ENCODE measurements around the gene NPTXR. TPM values are rescaled to one million over a fixed set of nuclear protein-coding genes. Genes with fewer than 3 reads are reported as not detected.
A peak's percentile ranks its signal among the peaks of the same experiment; 100 is the strongest.

NPTXR gene
- total RNA-seq, 6 experiments from 2014 or later, result 0.18 to 0.68 (median 0.28) TPM

- ATAC-seq (no peak), DNase-seq (no peak)
- 22% methylated on average over 3 of the region's 34 CpGs for WGBS (ENCODE audit: insufficient coverage, low coverage, low lambda C conversion rate, missing lambda C conversion rate)
- H3K36me3 ChIP-seq, result no peaks in the 10 kb centered on the region
- TF ChIP-seq POLR2A (IDR thresholded peaks at IDR 0.05) (no peak), CTCF (IDR thresholded peaks at IDR 0.05) (no peak)
- peak overlapping the region in 1 of 3 donors; percentile 37 for H3K4me3 ChIP-seq
- no peaks in the 10 kb centered on the region for H3K9me3 ChIP-seq
- H3K27ac ChIP-seq, result no peak overlapping the region
- intact Hi-C loops (cut with DNase I), result no loop called here
- H3K27me3 ChIP-seq, result peaks cover 0 to 3% of the 10 kb centered on the region in 2 donors
- peaks cover 0 to 10% (median 0%) of the 10 kb centered on the region in 4 donors for H3K4me1 ChIP-seq
Measured at GRCh38 chr22:38842512-38843200, 1.2 kb downstream of the NPTXR start.

GRCh38 chr22:38841635-38842034, 2.2 kb downstream of the NPTXR start:
- no peak for TF ChIP-seq POLR2A (IDR thresholded peaks at IDR 0.05)
- no peak for TF ChIP-seq CTCF (IDR thresholded peaks at IDR 0.05)
- WGBS (ENCODE audit: insufficient coverage, low coverage, low lambda C conversion rate, missing lambda C conversion rate), result 66% methylated on average over 5 of the region's 5 CpGs
- no peaks in the 10 kb centered on the region for H3K36me3 ChIP-seq
- H3K9me3 ChIP-seq, result no peaks in the 10 kb centered on the region
- DNase-seq, result no peak
- intact Hi-C loops (cut with DNase I), result no loop called here
- no peak for ATAC-seq
- no peak overlapping the region for H3K4me3 ChIP-seq
- peaks cover 0 to 3% of the 10 kb centered on the region in 2 donors for H3K27me3 ChIP-seq
- peaks cover 0 to 10% (median 0%) of the 10 kb centered on the region in 4 donors for H3K4me1 ChIP-seq
- no peak overlapping the region for H3K27ac ChIP-seq

- no peaks in the 10 kb centered on the region for H3K36me3 ChIP-seq
- no peak overlapping the region for H3K4me3 ChIP-seq
- no peak for ATAC-seq
- intact Hi-C loops (cut with DNase I), result no loop called here
- DNase-seq, result no peak
- peaks cover 0 to 10% (median 0%) of the 10 kb centered on the region in 4 donors for H3K4me1 ChIP-seq
- TF ChIP-seq CTCF (IDR thresholded peaks at IDR 0.05) (no peak), POLR2A (IDR thresholded peaks at IDR 0.05) (no peak)
- H3K27me3 ChIP-seq, result peaks cover 0 to 3% of the 10 kb centered on the region in 2 donors
- H3K9me3 ChIP-seq, result no peaks in the 10 kb centered on the region
- 22% methylated on average over 3 of the region's 7 CpGs for WGBS (ENCODE audit: insufficient coverage, low coverage, low lambda C conversion rate, missing lambda C conversion rate)
- no peak overlapping the region for H3K27ac ChIP-seq
Measured at GRCh38 chr22:38841211-38841610, 2.6 kb downstream of the NPTXR start.

GRCh38 chr22:38840129-38840528, 3.7 kb downstream of the NPTXR start:
- Histone ChIP-seq H3K27ac (no peak overlapping the region), H3K4me3 (no peak overlapping the region), H3K4me1 (peaks cover 0 to 10% (median 0%) of the 10 kb centered on the region in 4 donors), H3K9me3 (no peaks in the 10 kb centered on the region), H3K27me3 (peaks cover 0 to 3% of the 10 kb centered on the region in 2 donors), H3K36me3 (no peaks in the 10 kb centered on the region)
- DNase-seq (no peak), ATAC-seq (no peak)
- 60% methylated on average over 3 of the region's 3 CpGs for WGBS (ENCODE audit: insufficient coverage, low coverage, low lambda C conversion rate, missing lambda C conversion rate)
- intact Hi-C loops (cut with DNase I), result no loop called here
- no peak for TF ChIP-seq POLR2A (IDR thresholded peaks at IDR 0.05)
- TF ChIP-seq CTCF (IDR thresholded peaks at IDR 0.05), result no peak

Measured in right lobe of liver (tissue), 6 donors.